GM19397 (cell line): ENCODE data around the gene NFIX.

Source experiments
- ATAC-seq: cut with Tn5 transposase; IDR thresholded peaks from one replicate; pipeline ENCODE4 v1.9.1; 2021; ENCODE audit warnings: mild to moderate bottlenecking, moderate library complexity; ENCODE audit not compliant: unreplicated experiment

NFIX gene

GRCh38 chr19:13033819-13034611 lies 38.7 kb downstream of the NFIX start:
- no peak for ATAC-seq

- no peak for ATAC-seq
Observed at GRCh38 chr19:13034636-13035035, 39.4 kb downstream of the NFIX start.

- ATAC-seq: no peak
Observed at GRCh38 chr19:13035820-13036365, 40.6 kb downstream of the NFIX start.

GRCh38 chr19:13036366-13036976 lies 41.2 kb downstream of the NFIX start:
- no peak for ATAC-seq

GRCh38 chr19:13037161-13037560 lies 41.9 kb downstream of the NFIX start:
- no peak for ATAC-seq

GRCh38 chr19:13037731-13038130 lies 42.5 kb downstream of the NFIX start:
- no peak for ATAC-seq

- ATAC-seq: no peak
Observed at GRCh38 chr19:13038306-13039210, 43.3 kb downstream of the NFIX start.

- ATAC-seq: no peak
Observed at GRCh38 chr19:13039211-13039789, 44.0 kb downstream of the NFIX start.

GRCh38 chr19:13040232-13040947 lies 45.1 kb downstream of the NFIX start:
- ATAC-seq: no peak

- ATAC-seq: no peak
Observed at GRCh38 chr19:13040948-13041292, 45.6 kb downstream of the NFIX start.

- no peak for ATAC-seq
Observed at GRCh38 chr19:13042443-13043130, 47.3 kb downstream of the NFIX start.

GRCh38 chr19:13043285-13043684 lies 48.0 kb downstream of the NFIX start:
- no peak for ATAC-seq

- no peak for ATAC-seq
Observed at GRCh38 chr19:13044231-13044836, 49.1 kb downstream of the NFIX start.

- ATAC-seq: no peak
Observed at GRCh38 chr19:13045812-13046211, 50.5 kb downstream of the NFIX start.

GRCh38 chr19:13047374-13047773 lies 52.1 kb downstream of the NFIX start:
- no peak for ATAC-seq

GRCh38 chr19:13050274-13050673 lies 55.0 kb downstream of the NFIX start:
- no peak for ATAC-seq

GRCh38 chr19:13051557-13052165 lies 56.4 kb downstream of the NFIX start:
- ATAC-seq: no peak

- no peak for ATAC-seq
Observed at GRCh38 chr19:13052447-13053175, 57.3 kb downstream of the NFIX start.
